Measurements from ENCODE around the gene LOC128125822.

LOC128125822 gene

GRCh38 chr6:63576985-63577712 lies 4.9 kb downstream of the LOC128125822 start:
- no peak overlapping the region for H3K4me3 ChIP-seq (ENCODE audit: insufficient read depth, low read length)
- no peak overlapping the region for H3K27ac ChIP-seq (ENCODE audit: low read depth, low read length)
- H3K4me2 ChIP-seq (ENCODE audit: insufficient read depth, low read length), result no peak overlapping the region
- peaks cover 56% of the 10 kb centered on the region for H3K79me2 ChIP-seq (ENCODE audit: insufficient read depth, low read length)
- DNase-seq (ENCODE audit: insufficient read length, low spot score, missing footprints), result no peak
- peaks cover 58% of the 10 kb centered on the region for H3K36me3 ChIP-seq (ENCODE audit: insufficient read depth, low read length)
- no peaks in the 10 kb centered on the region for H3K27me3 ChIP-seq (ENCODE audit: insufficient read depth, low read length)
- no peaks in the 10 kb centered on the region for H3K9me3 ChIP-seq (ENCODE audit: low read depth, low read length)
- TF ChIP-seq CTCF (IDR thresholded peaks at IDR 0.05; ENCODE audit: extremely low read depth, low read depth, low read length), result no peak
- H2AFZ ChIP-seq (ENCODE audit: low read length), result no peak overlapping the region
- peaks cover 13% of the 10 kb centered on the region for H3K4me1 ChIP-seq (ENCODE audit: insufficient read depth, low read length)
- H4K20me1 ChIP-seq (ENCODE audit: insufficient read depth, low read length), result peaks cover 46% of the 10 kb centered on the region

GRCh38 chr6:63578757-63579156 lies 6.5 kb downstream of the LOC128125822 start:
- TF ChIP-seq CTCF (IDR thresholded peaks at IDR 0.05; ENCODE audit: extremely low read depth, low read depth, low read length), result no peak
- Histone ChIP-seq H4K20me1 (ENCODE audit: insufficient read depth, low read length) (peaks cover 47% of the 10 kb centered on the region), H3K79me2 (ENCODE audit: insufficient read depth, low read length) (peaks cover 42% of the 10 kb centered on the region), H3K4me2 (ENCODE audit: insufficient read depth, low read length) (no peak overlapping the region), H3K36me3 (ENCODE audit: insufficient read depth, low read length) (peaks cover 71% of the 10 kb centered on the region), H3K9me3 (ENCODE audit: low read depth, low read length) (no peaks in the 10 kb centered on the region), H2AFZ (ENCODE audit: low read length) (no peak overlapping the region), H3K27me3 (ENCODE audit: insufficient read depth, low read length) (no peaks in the 10 kb centered on the region), H3K27ac (ENCODE audit: low read depth, low read length) (no peak overlapping the region), H3K4me3 (ENCODE audit: insufficient read depth, low read length) (no peak overlapping the region), H3K4me1 (ENCODE audit: insufficient read depth, low read length) (peaks cover 13% of the 10 kb centered on the region)
- no peak for DNase-seq (ENCODE audit: insufficient read length, low spot score, missing footprints)

- Histone ChIP-seq H3K27ac (ENCODE audit: low read depth, low read length) (no peak overlapping the region), H2AFZ (ENCODE audit: low read length) (no peak overlapping the region), H3K4me2 (ENCODE audit: insufficient read depth, low read length) (no peak overlapping the region), H3K9me3 (ENCODE audit: low read depth, low read length) (no peaks in the 10 kb centered on the region), H3K79me2 (ENCODE audit: insufficient read depth, low read length) (peaks cover 28% of the 10 kb centered on the region), H3K4me3 (ENCODE audit: insufficient read depth, low read length) (no peak overlapping the region), H3K4me1 (ENCODE audit: insufficient read depth, low read length) (peaks cover 3% of the 10 kb centered on the region), H3K36me3 (ENCODE audit: insufficient read depth, low read length) (peaks cover 72% of the 10 kb centered on the region), H3K27me3 (ENCODE audit: insufficient read depth, low read length) (no peaks in the 10 kb centered on the region), H4K20me1 (ENCODE audit: insufficient read depth, low read length) (peaks cover 33% of the 10 kb centered on the region)
- TF ChIP-seq CTCF (IDR thresholded peaks at IDR 0.05; ENCODE audit: extremely low read depth, low read depth, low read length), result no peak
- no peak for DNase-seq (ENCODE audit: insufficient read length, low spot score, missing footprints)
Measured at GRCh38 chr6:63579937-63580703, 7.8 kb downstream of the LOC128125822 start.

GRCh38 chr6:63580704-63580961 lies 8.4 kb downstream of the LOC128125822 start:
- Histone ChIP-seq H3K4me1 (ENCODE audit: insufficient read depth, low read length) (no peaks in the 10 kb centered on the region), H3K27ac (ENCODE audit: low read depth, low read length) (no peak overlapping the region), H3K4me3 (ENCODE audit: insufficient read depth, low read length) (no peak overlapping the region), H3K36me3 (ENCODE audit: insufficient read depth, low read length) (peaks cover 72% of the 10 kb centered on the region), H2AFZ (ENCODE audit: low read length) (no peak overlapping the region), H3K27me3 (ENCODE audit: insufficient read depth, low read length) (no peaks in the 10 kb centered on the region), H3K79me2 (ENCODE audit: insufficient read depth, low read length) (peaks cover 23% of the 10 kb centered on the region), H3K4me2 (ENCODE audit: insufficient read depth, low read length) (no peak overlapping the region), H4K20me1 (ENCODE audit: insufficient read depth, low read length) (peaks cover 28% of the 10 kb centered on the region), H3K9me3 (ENCODE audit: low read depth, low read length) (no peaks in the 10 kb centered on the region)
- no peak for TF ChIP-seq CTCF (IDR thresholded peaks at IDR 0.05; ENCODE audit: extremely low read depth, low read depth, low read length)
- no peak for DNase-seq (ENCODE audit: insufficient read length, low spot score, missing footprints)

Data from osteoblast (primary cell).